Measurements from ENCODE around the gene USP11. TPM values are rescaled to one million over a fixed set of nuclear protein-coding genes. Genes with fewer than 3 reads are reported as not detected.

The USP11 gene
- total and polyA plus RNA-seq, 4 donors = 22.9 to 74.8 (median 40.2) TPM

- TF ChIP-seq CTCF (IDR thresholded peaks at IDR 0.05; ENCODE audit: control extremely low read depth, extremely low read depth) = no peak
- DNase-seq (no peak), ATAC-seq (ENCODE audit: insufficient read depth, low FRiP score) (no peak)
- H3K4me3 ChIP-seq = no peak overlapping the region
- H3K4me1 ChIP-seq (ENCODE audit: control insufficient read depth in 5 of 5, insufficient read depth in 5 of 5, low read length in 5 of 5) = peaks cover 0 to 15% (median 12%) of the 10 kb centered on the region in 5 donors
- peaks cover 0 to 10% (median 0%) of the 10 kb centered on the region in 3 donors for H3K27me3 ChIP-seq (ENCODE audit: control insufficient read depth in 3 of 3, insufficient read depth in 3 of 3, low read length in 2 of 3)
- 91 to 96% methylated on average over 7 to 10 of the region's 10 CpGs for WGBS, 2 donors
- H3K9me3 ChIP-seq (ENCODE audit: control insufficient read depth in 4 of 4, insufficient read depth in 3 of 4, low read length in 3 of 4) = peaks cover 0 to 2% (median 0%) of the 10 kb centered on the region in 4 donors
- H3K27ac ChIP-seq (ENCODE audit: low read depth in 1 of 2, low read length in 1 of 2) = no peak overlapping the region
- H3K36me3 ChIP-seq (ENCODE audit: control insufficient read depth in 4 of 4, insufficient read depth in 4 of 4, low read length in 4 of 4) = peaks cover 19 to 33% (median 27%) of the 10 kb centered on the region in 4 donors
- H3K9ac ChIP-seq (ENCODE audit: insufficient read depth in 1 of 2, low read length in 2 of 2) = no peak overlapping the region
These were observed 10.0 kb upstream of the USP11 start for GRCh38 chrX:47222751-47223350.

- no peak overlapping the region for H3K4me3 ChIP-seq
- peaks cover 0 to 15% (median 11%) of the 10 kb centered on the region in 5 donors for H3K4me1 ChIP-seq (ENCODE audit: control insufficient read depth in 5 of 5, insufficient read depth in 5 of 5, low read length in 5 of 5)
- no peak for ATAC-seq (ENCODE audit: insufficient read depth, low FRiP score)
- no peak for DNase-seq
- peaks cover 0 to 10% (median 0%) of the 10 kb centered on the region in 3 donors for H3K27me3 ChIP-seq (ENCODE audit: control insufficient read depth in 3 of 3, insufficient read depth in 3 of 3, low read length in 2 of 3)
- TF ChIP-seq CTCF (IDR thresholded peaks at IDR 0.05; ENCODE audit: control extremely low read depth, extremely low read depth) = no peak
- peaks cover 0 to 2% (median 0%) of the 10 kb centered on the region in 4 donors for H3K9me3 ChIP-seq (ENCODE audit: control insufficient read depth in 4 of 4, insufficient read depth in 3 of 4, low read length in 3 of 4)
- WGBS, 2 donors = 93 to 96% methylated on average over 11 to 13 of the region's 13 CpGs
- no peak overlapping the region for H3K9ac ChIP-seq (ENCODE audit: insufficient read depth in 1 of 2, low read length in 2 of 2)
- peaks cover 19 to 36% (median 28%) of the 10 kb centered on the region in 4 donors for H3K36me3 ChIP-seq (ENCODE audit: control insufficient read depth in 4 of 4, insufficient read depth in 4 of 4, low read length in 4 of 4)
- H3K27ac ChIP-seq (ENCODE audit: low read depth in 1 of 2, low read length in 1 of 2) = no peak overlapping the region
These were observed 9.1 kb upstream of the USP11 start for GRCh38 chrX:47223476-47224250.

- no peak for TF ChIP-seq CTCF (IDR thresholded peaks at IDR 0.05; ENCODE audit: control extremely low read depth, extremely low read depth)
- no peak overlapping the region for H3K4me3 ChIP-seq
- peaks cover 0 to 12% (median 11%) of the 10 kb centered on the region in 5 donors for H3K4me1 ChIP-seq (ENCODE audit: control insufficient read depth in 5 of 5, insufficient read depth in 5 of 5, low read length in 5 of 5)
- DNase-seq (no peak), ATAC-seq (ENCODE audit: insufficient read depth, low FRiP score) (no peak)
- peaks cover 22 to 41% (median 31%) of the 10 kb centered on the region in 4 donors for H3K36me3 ChIP-seq (ENCODE audit: control insufficient read depth in 4 of 4, insufficient read depth in 4 of 4, low read length in 4 of 4)
- H3K9me3 ChIP-seq (ENCODE audit: control insufficient read depth in 4 of 4, insufficient read depth in 3 of 4, low read length in 3 of 4) = peaks cover 0 to 2% (median 0%) of the 10 kb centered on the region in 4 donors
- WGBS, 2 donors = 94 to 95% methylated on average over 15 to 17 of the region's 17 CpGs
- no peak overlapping the region for H3K27ac ChIP-seq (ENCODE audit: low read depth in 1 of 2, low read length in 1 of 2)
- peaks cover 0 to 10% (median 0%) of the 10 kb centered on the region in 3 donors for H3K27me3 ChIP-seq (ENCODE audit: control insufficient read depth in 3 of 3, insufficient read depth in 3 of 3, low read length in 2 of 3)
- H3K9ac ChIP-seq (ENCODE audit: insufficient read depth in 1 of 2, low read length in 2 of 2) = no peak overlapping the region
These were observed 8.4 kb upstream of the USP11 start for GRCh38 chrX:47224266-47224895.
